GM06990 (cell line): Measurements from ENCODE around the gene CFAP68.

Source experiments
- DNase-seq: peaks from one replicate; pipeline ENCODE4 v3.0.0-alpha.2; 2011; ENCODE audit not compliant: insufficient read length; ENCODE audit errors: extremely low read depth
- H3K27me3 ChIP-seq: replicated peaks from 2 replicates; pipeline ENCODE4 v1.6.0; 2011; ENCODE audit warnings: low read length; ENCODE audit not compliant: control insufficient read depth, insufficient read depth
- H3K36me3 ChIP-seq: 2 replicates; pipeline ENCODE4 v1.5.1; 2011; ENCODE audit warnings: low read length; ENCODE audit not compliant: control insufficient read depth, insufficient read depth
- H3K4me3 ChIP-seq: replicated peaks from 2 replicates; pipeline ENCODE4 v1.5.1; 2011; ENCODE audit warnings: low read depth, mild to moderate bottlenecking, control low read depth, low read length
- CTCF ChIP-seq: IDR thresholded peaks from 2 replicates; pipeline ENCODE4 v1.5.1; 2011; ENCODE audit warnings: low read length, control low read depth, mild to moderate bottlenecking, inconsistent platforms; ENCODE audit not compliant: insufficient read depth, poor library complexity, severe bottlenecking

Gene CFAP68

GRCh38 chr11:111851067-111851466, 28.3 kb upstream of the CFAP68 start:
- Histone ChIP-seq H3K36me3 (no peaks in the 10 kb centered on the region; the same call in none of the 2 replicates), H3K4me3 (no peak overlapping the region), H3K27me3 (no peaks in the 10 kb centered on the region)
- no peak for DNase-seq
- TF ChIP-seq CTCF: no peak

- H3K36me3 ChIP-seq: no peaks in the 10 kb centered on the region; the same call in none of the 2 replicates
These were observed 27.7 kb upstream of the CFAP68 start for GRCh38 chr11:111851636-111852035.

GRCh38 chr11:111852103-111852502, 27.2 kb upstream of the CFAP68 start:
- DNase-seq: no peak
- TF ChIP-seq CTCF: no peak
- H3K27me3 ChIP-seq: no peaks in the 10 kb centered on the region
- H3K4me3 ChIP-seq: no peak overlapping the region
- no peaks in the 10 kb centered on the region; the same call in none of the 2 replicates for H3K36me3 ChIP-seq

More at GRCh38 chr11:111851636-111852035, 27.7 kb upstream of the CFAP68 start:
- Histone ChIP-seq H3K4me3 (no peak overlapping the region), H3K27me3 (no peaks in the 10 kb centered on the region)
- no peak for DNase-seq
- TF ChIP-seq CTCF: peak; percentile 48

GRCh38 chr11:111855506-111855905, 23.8 kb upstream of the CFAP68 start:
- no peaks in the 10 kb centered on the region for H3K27me3 ChIP-seq
- no peak for TF ChIP-seq CTCF
- peaks cover 2% of the 10 kb centered on the region for H3K36me3 ChIP-seq
- H3K4me3 ChIP-seq: no peak overlapping the region
- DNase-seq: no peak

- DNase-seq: no peak
- Histone ChIP-seq H3K27me3 (no peaks in the 10 kb centered on the region), H3K4me3 (no peak overlapping the region), H3K36me3 (peaks cover 4% of the 10 kb centered on the region)
- TF ChIP-seq CTCF: no peak
These were observed 19.1 kb upstream of the CFAP68 start for GRCh38 chr11:111860257-111860656.

GRCh38 chr11:111870113-111870512, 9.2 kb upstream of the CFAP68 start:
- no peaks in the 10 kb centered on the region for H3K27me3 ChIP-seq
- no peak for DNase-seq
- no peak for TF ChIP-seq CTCF
- H3K36me3 ChIP-seq: peaks cover 5% of the 10 kb centered on the region
- peak overlapping the region; percentile 13; the same call in 1 of the 2 replicates for H3K4me3 ChIP-seq
